IPS DF 4.7 (cell line): Measurements from ENCODE around the gene OLR1.
"Not testable (repeated sequence)": the region's sequence is repeated elsewhere in the genome, so short reads cannot be mapped to it uniquely, and the experiment has no call there.

Experiments used
- DNase-seq: peaks from one replicate; pipeline ENCODE4 v3.0.0-alpha.2; 2013; ENCODE audit warnings: low spot score; ENCODE audit errors: extremely low read depth

Gene OLR1

GRCh38 chr12:10171973-10172728 is at the start of gene OLR1:
OLR1 (minus strand) TSS chr12:10172132; CDS start chr12:10172077, 55 bp downstream.
- no peak for DNase-seq

GRCh38 chr12:10220398-10221077 is 48.6 kb upstream of the OLR1 start:
- no peak for DNase-seq

- DNase-seq = no peak
Observed at GRCh38 chr12:10218021-10218420, 46.1 kb upstream of the OLR1 start.

GRCh38 chr12:10215946-10216345 is 44.0 kb upstream of the OLR1 start:
- DNase-seq = not testable (repeated sequence)

GRCh38 chr12:10215436-10215835 is 43.5 kb upstream of the OLR1 start:
- no peak for DNase-seq

GRCh38 chr12:10214895-10215267 is 42.9 kb upstream of the OLR1 start:
- no peak for DNase-seq

GRCh38 chr12:10214136-10214894 is 42.4 kb upstream of the OLR1 start:
- DNase-seq = no peak

- DNase-seq = no peak
Observed at GRCh38 chr12:10213168-10214135, 41.5 kb upstream of the OLR1 start.

GRCh38 chr12:10212739-10213131 is 40.8 kb upstream of the OLR1 start, which contains the start of gene GABARAPL1:
GABARAPL1 (plus strand) TSS chr12:10212877; CDS start chr12:10213130, 253 bp downstream.
- DNase-seq = no peak

GRCh38 chr12:10211940-10212738 is 40.2 kb upstream of the OLR1 start:
- peak; percentile 79 for DNase-seq

- DNase-seq = no peak
Observed at GRCh38 chr12:10211101-10211939, 39.4 kb upstream of the OLR1 start.

GRCh38 chr12:10210225-10210624 is 38.3 kb upstream of the OLR1 start:
- DNase-seq = no peak

GRCh38 chr12:10207136-10207535 is 35.2 kb upstream of the OLR1 start:
- DNase-seq = no peak

GRCh38 chr12:10205220-10205807 is 33.4 kb upstream of the OLR1 start:
- no peak for DNase-seq

GRCh38 chr12:10204495-10204894 is 32.6 kb upstream of the OLR1 start:
- DNase-seq = not testable (repeated sequence)

- no peak for DNase-seq
Observed at GRCh38 chr12:10197879-10198278, 25.9 kb upstream of the OLR1 start.

- DNase-seq = no peak
Observed at GRCh38 chr12:10196210-10196609, 24.3 kb upstream of the OLR1 start.

GRCh38 chr12:10194160-10194670 is 22.3 kb upstream of the OLR1 start:
- no peak for DNase-seq

GRCh38 chr12:10191865-10192264 is 19.9 kb upstream of the OLR1 start:
- no peak for DNase-seq
